GM12865 (cell line): Measurements from ENCODE around the gene URGCP.

Experiments used
- DNase-seq: peaks from one replicate; pipeline ENCODE4 v3.0.0; 2010; ENCODE audit warnings: low read depth
- H3K4me3 ChIP-seq: 2 replicates; pipeline ENCODE4 v1.5.1; 2011; ENCODE audit warnings: mild to moderate bottlenecking, low read depth, low read length, control low read depth
- CTCF ChIP-seq: IDR thresholded peaks from 2 replicates; pipeline ENCODE4 v1.5.1; 2011; ENCODE audit warnings: low read length, control low read depth, low read depth, inconsistent platforms; ENCODE audit not compliant: insufficient read depth; ENCODE audit errors: missing control alignments

URGCP gene

DNA sequence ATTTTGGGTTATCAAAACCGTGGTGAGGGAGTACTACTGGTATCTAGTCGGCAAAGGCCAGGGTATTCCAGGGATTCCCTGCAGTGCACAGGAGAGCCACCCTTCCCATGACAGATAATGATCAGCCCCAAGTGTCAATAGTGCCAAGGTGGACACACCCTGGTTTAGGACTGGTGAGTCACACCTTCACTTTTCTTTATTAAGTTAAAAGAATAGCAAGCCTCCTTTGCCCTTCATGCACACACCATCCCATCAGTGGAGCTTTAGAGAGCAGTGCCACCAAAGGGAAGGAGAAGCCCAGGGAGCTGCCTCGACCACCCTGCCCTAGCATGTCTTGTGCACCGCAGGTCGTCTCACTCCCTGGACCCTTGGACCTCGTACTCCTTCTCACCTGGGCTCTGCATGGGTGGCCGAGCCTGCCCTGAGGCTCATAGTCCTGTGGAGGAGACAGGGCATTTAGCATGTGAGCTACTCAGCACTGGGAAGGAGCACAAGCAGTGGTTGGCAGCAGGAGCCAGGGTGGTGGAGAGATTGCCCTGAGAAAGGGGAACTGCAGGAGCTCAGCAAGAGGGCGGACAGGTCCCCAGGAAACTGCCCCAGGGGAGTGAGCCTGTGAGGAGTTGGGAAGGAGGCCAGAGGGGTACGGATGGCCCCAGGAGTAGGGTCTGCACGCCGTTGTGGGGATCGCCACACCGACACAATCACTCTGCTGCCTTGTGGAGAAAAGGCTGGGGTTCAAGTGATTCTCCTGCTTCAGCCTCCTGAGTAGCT is 37.2 kb upstream of the URGCP start:
- H3K4me3 ChIP-seq, result no peak overlapping the region
- DNase-seq, result no peak
- TF ChIP-seq CTCF, result no peak

- no peak for TF ChIP-seq CTCF
- no peak for DNase-seq
- no peak overlapping the region for H3K4me3 ChIP-seq
Observed at GRCh38 chr7:43942997-43943396, 36.6 kb upstream of the URGCP start.

DNA sequence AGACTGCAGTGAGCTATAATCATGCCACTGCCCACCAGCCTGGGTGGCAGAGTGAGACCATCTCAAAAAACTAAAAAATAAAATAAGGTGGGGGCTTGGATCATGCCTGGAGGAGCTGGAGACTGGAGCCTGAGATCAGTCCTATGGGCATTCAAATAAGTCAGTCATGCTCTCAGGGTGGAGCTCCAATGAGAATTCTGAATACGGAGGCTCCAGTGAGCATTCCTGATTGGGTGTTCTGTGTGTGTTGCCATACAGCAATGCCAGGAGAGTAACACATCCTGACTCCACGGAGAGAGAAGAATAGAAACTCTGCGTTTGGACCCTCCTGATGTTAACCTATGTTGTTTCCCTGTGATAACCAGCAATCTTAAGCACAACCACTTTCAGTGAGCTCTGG is 35.9 kb upstream of the URGCP start:
- no peak overlapping the region for H3K4me3 ChIP-seq
- no peak for TF ChIP-seq CTCF
- DNase-seq, result no peak

GRCh38 chr7:43938892-43939482 is 32.6 kb upstream of the URGCP start:
- no peak overlapping the region for H3K4me3 ChIP-seq
- no peak for TF ChIP-seq CTCF
- no peak for DNase-seq

DNA sequence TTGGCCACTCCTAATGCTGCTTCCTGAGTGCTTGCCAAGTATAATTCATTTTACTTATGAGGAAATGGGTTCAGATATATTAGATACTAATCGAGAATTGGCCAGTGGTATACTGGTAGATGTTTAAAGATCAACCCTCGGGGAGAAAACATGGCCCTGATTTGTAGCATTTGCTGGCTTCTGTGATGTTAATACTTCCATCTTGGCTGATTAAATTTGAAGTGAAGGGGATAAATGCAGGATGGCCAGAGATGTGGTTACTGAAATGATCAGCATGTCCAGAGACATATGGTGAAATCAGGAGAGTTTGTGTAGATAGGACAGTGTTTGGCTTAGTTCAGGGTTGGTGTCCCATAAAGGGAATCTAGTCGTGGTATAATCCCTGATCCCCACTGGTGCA is 31.0 kb upstream of the URGCP start:
- no peak for TF ChIP-seq CTCF
- DNase-seq, result no peak
- H3K4me3 ChIP-seq, result no peak overlapping the region

- no peak for TF ChIP-seq CTCF
- H3K4me3 ChIP-seq, result no peak overlapping the region
- no peak for DNase-seq
Observed at GRCh38 chr7:43933902-43934560, 27.6 kb upstream of the URGCP start.
